GM12892 (cell line): ENCODE data around the gene KLK5.

Source experiments
- POLR2A ChIP-seq: IDR thresholded peaks from 2 replicates; pipeline ENCODE4 v1.6.1; 2011; ENCODE audit warnings: low read depth, low read length, control low read depth
- POLR2AphosphoS5 ChIP-seq: IDR thresholded peaks from 2 replicates; pipeline ENCODE4 v1.6.1; 2011; ENCODE audit warnings: low read depth, low read length, control low read depth
- TAF1 ChIP-seq: IDR thresholded peaks from 2 replicates; pipeline ENCODE4 v1.6.1; 2011; ENCODE audit warnings: low read depth, mild to moderate bottlenecking, control low read depth, low read length, borderline replicate concordance

GRCh38 chr19:50932690-50933083 is 20.2 kb downstream of the KLK5 start:
- TF ChIP-seq POLR2AphosphoS5 (no peak), POLR2A (no peak), TAF1 (no peak)
